K562 (cell line): ENCODE measurements around the gene CACTIN. TPM values are rescaled to one million over a fixed set of nuclear protein-coding genes. Genes with fewer than 3 reads are reported as not detected.

Experiments
- BRF2 ChIP-seq: IDR thresholded peaks from 3 replicates; pipeline ENCODE4 v1.6.1; 2011; ENCODE audit warnings: borderline replicate concordance, mild to moderate bottlenecking; ENCODE audit not compliant: insufficient read length, insufficient read depth
- CBX3 ChIP-seq, 2 experiments: IDR thresholded peaks; 1 replicate in 1 of 2; 2 replicates in 1 of 2; pipeline ENCODE4 v1.6.1; 2012; ENCODE audit warnings: inconsistent platforms in 2 of 2, low read length in 2 of 2, borderline replicate concordance in 1 of 2, control low read depth in 1 of 2
- CHAMP1 ChIP-seq: fragments of 450-650 bp; IDR thresholded peaks from 2 replicates; pipeline ENCODE4 v1.6.1; 2016; ENCODE audit warnings: mild to moderate bottlenecking
- CHD1 ChIP-seq: fragments of 200-600 bp; sonication (generic); IDR thresholded peaks from one replicate; pipeline ENCODE4 v1.6.1; 2012; ENCODE audit warnings: mild to moderate bottlenecking, moderate library complexity, low read length, inconsistent platforms
- ETV1 ChIP-seq: fragments of 450-650 bp; conservative IDR thresholded peaks from 2 replicates; pipeline ENCODE4 v1.6.1; 2016; ENCODE audit warnings: missing genetic modification characterization, control low read depth, low read depth, missing compliant biosample characterization
- GMEB1 ChIP-seq: fragments of 250-450 bp; sonication (Bioruptor Pico); IDR thresholded peaks from 2 replicates; pipeline ENCODE4 v1.4.0; 2020; ENCODE audit warnings: mild to moderate bottlenecking
- MCM5 ChIP-seq: fragments of 450-650 bp; IDR thresholded peaks from 2 replicates; pipeline ENCODE4 v1.6.1; 2016; ENCODE audit warnings: low read depth
- RCOR1 ChIP-seq, 2 experiments: IDR thresholded peaks; 2 replicates each; pipeline ENCODE4 v1.6.1; 2012; ENCODE audit warnings: low read depth in 2 of 2, low read length in 2 of 2, borderline replicate concordance in 1 of 2, improper control_type of control experiment in 1 of 2
- RFX7 ChIP-seq: fragments of 250-450 bp; sonication (Bioruptor Pico); IDR thresholded peaks from 2 replicates; pipeline ENCODE4 v1.5.1; 2021; ENCODE audit warnings: mild to moderate bottlenecking
- SRSF3 ChIP-seq: fragments of 200-400 bp; formaldehyde crosslinking; IDR thresholded peaks from 2 replicates; pipeline ENCODE4 v1.6.1; 2016; ENCODE audit warnings: mild to moderate bottlenecking, low read length, moderate library complexity; ENCODE audit not compliant: insufficient read depth
- TGIF2 ChIP-seq: sonication (generic); formaldehyde crosslinking; IDR thresholded peaks from 2 replicates; pipeline ENCODE4 v1.8.1; 2022; ENCODE audit warnings: mild to moderate bottlenecking, missing genetic modification reagents, moderate library complexity
- U2AF2 ChIP-seq: fragments of 200-400 bp; formaldehyde crosslinking; optimal IDR thresholded peaks from 2 replicates; pipeline ENCODE3; 2017; ENCODE audit warnings: low read depth, mild to moderate bottlenecking, low read length
- ZBTB1 ChIP-seq: sonication (generic); formaldehyde crosslinking; IDR thresholded peaks from 2 replicates; pipeline ENCODE4 v1.8.1; 2023; ENCODE audit warnings: missing genetic modification reagents, low read depth, mild to moderate bottlenecking, borderline replicate concordance
- ZC3H11A ChIP-seq: IDR thresholded peaks from 2 replicates; pipeline ENCODE4 v1.6.1; 2012; ENCODE audit warnings: low read depth, low read length, improper control_type of control experiment
- ZEB2 ChIP-seq: fragments of 450-650 bp; IDR thresholded peaks from 2 replicates; pipeline ENCODE4 v1.6.1; 2016
- ZMIZ1 ChIP-seq, 2 experiments: fragments of 150-350 bp in 1 of 2; IDR thresholded peaks; 2 replicates each; pipeline ENCODE4 v1.6.1; 2012 to 2016; ENCODE audit warnings: low read depth in 2 of 2, low read length in 2 of 2, mild to moderate bottlenecking in 1 of 2, moderate library complexity in 1 of 2
- ZNF146 ChIP-seq: IDR thresholded peaks from one replicate; pipeline ENCODE4 v1.6.1; 2018; ENCODE audit warnings: missing compliant biosample characterization; ENCODE audit not compliant: unreplicated experiment
- ZNF263 ChIP-seq: sonication (generic); formaldehyde crosslinking; IDR thresholded peaks from 2 replicates; pipeline ENCODE4 v1.8.0; 2022; ENCODE audit warnings: mild to moderate bottlenecking, missing genetic modification reagents, borderline replicate concordance
- ZNF77 ChIP-seq: fragments of 250-450 bp; sonication (Bioruptor Pico); IDR thresholded peaks from 2 replicates; pipeline ENCODE4 v1.5.0; 2020
- polyA plus RNA-seq, 8 experiments: library from polyadenylated mRNA; depleted of rRNA in 4 of 8; stranded (reverse) in 5 of 8; unstranded in 3 of 8; fragments of >200 nt; fragmentation: Nextera tagmentation in 2 of 8; fragmentation: Illumina TruSeq in 1 of 8; extraction: Ambion mirVana in 2 of 8; extraction: Trizol in 1 of 8; gene quantifications; 2 replicates each; pipeline versions ENCODE4 v1.2.1 to v1.2.3, GENCODE V29; 2011 to 2014; ENCODE audit warnings: inconsistent platforms in 1 of 8, missing spikeins in 1 of 8
- total RNA-seq, 7 experiments: library from RNA; depleted of rRNA in 6 of 7; stranded (reverse); fragments of >200 nt in 6 of 7; fragmentation: Illumina TruSeq in 2 of 7; extraction: Trizol in 2 of 7; gene quantifications; 2 replicates each; pipeline versions ENCODE4 v1.2.1 to v1.2.3, GENCODE V29; 2011 to 2021; ENCODE audit warnings: low replicate concordance in 1 of 7

The CACTIN gene
- total and polyA plus RNA-seq, 9 of the 15 experiments (the other 6 are each of a cell fraction or from before 2014, with no cell fraction given), result 0.15 to 49.2 (median 15.0) TPM

- TF ChIP-seq TGIF2 (CRISPR knock-in tag), result no peak
- no peak for TF ChIP-seq BRF2
- TF ChIP-seq ZNF77 (CRISPR knock-in tag), result no peak
- TF ChIP-seq U2AF2, result no peak
- TF ChIP-seq ETV1, result no peak
- no peak for TF ChIP-seq ZBTB1 (CRISPR knock-in tag)
- TF ChIP-seq MCM5, result no peak
- no peak for TF ChIP-seq CHAMP1
- peak; percentile 14 for TF ChIP-seq CHD1
- no peak for TF ChIP-seq ZEB2
- TF ChIP-seq CBX3 (IDR thresholded peaks at IDR 0.05; ENCODE audit: borderline replicate concordance in 1 of 2, low read length in 2 of 2), result no peak
- no peak for TF ChIP-seq ZNF146 (CRISPR knock-in tag)
- TF ChIP-seq ZMIZ1 (IDR thresholded peaks at IDR 0.05; ENCODE audit: low read depth in 2 of 2, low read length in 2 of 2), result no peak
- TF ChIP-seq RCOR1 (IDR thresholded peaks at IDR 0.05; ENCODE audit: borderline replicate concordance in 1 of 2, low read depth in 2 of 2, low read length in 2 of 2), result no peak
- TF ChIP-seq ZC3H11A, result no peak
- no peak for TF ChIP-seq GMEB1
- no peak for TF ChIP-seq RFX7 (CRISPR knock-in tag)
- TF ChIP-seq ZNF263 (CRISPR knock-in tag), result no peak
- 0 out of 2 replicates have a peak, but pooled peaks have one; percentile 57 for TF ChIP-seq SRSF3
Measured at GRCh38 chr19:3671680-3672574, 45.3 kb upstream of the CACTIN start (continued).
